Tibial nerve (tissue), 4 donors: ENCODE measurements around the gene CLEC2D.

ENCODE experiments used
- CTCF ChIP-seq, 5 experiments: fragments of 200-600 bp in 3 of 5; fragments of 450-650 bp in 2 of 5; sonication (generic) in 3 of 5; IDR thresholded peaks; one replicate each; pipeline ENCODE4 v1.5.1; 2016 to 2019; ENCODE audit warnings: antibody characterized with exemption in 5 of 5, mild to moderate bottlenecking in 3 of 5, moderate library complexity in 2 of 5
- EP300 ChIP-seq, 2 donors: sonication (generic); formaldehyde crosslinking; IDR thresholded peaks; one replicate each; pipeline ENCODE4 v1.6.1; 2017; ENCODE audit warnings: antibody characterized with exemption in 2 of 2, mild to moderate bottlenecking in 1 of 2
- POLR2A ChIP-seq, 2 donors: fragments of 450-650 bp; IDR thresholded peaks; one replicate each; pipeline ENCODE4 v1.6.1; 2017; ENCODE audit warnings: antibody characterized with exemption in 2 of 2, mild to moderate bottlenecking in 2 of 2, moderate library complexity in 2 of 2

- TF ChIP-seq CTCF (IDR thresholded peaks at IDR 0.05), result no peak
- no peak for TF ChIP-seq POLR2A (IDR thresholded peaks at IDR 0.05)
- TF ChIP-seq EP300 (IDR thresholded peaks at IDR 0.05), result no peak
Measured at GRCh38 chr12:9669019-9669326, 540 bp upstream of the CLEC2D start.
